NCI-H774 (cell line): ENCODE measurements around the gene MAP3K10.

ENCODE experiments used
- DNase-seq: peaks from one replicate; lab custom pipeline; 2025; lab: John Stamatoyannopoulos, UW

Gene MAP3K10

GRCh38 chr19:40249781-40250180, 58.6 kb downstream of the MAP3K10 start:
- DNase-seq, result no peak

GRCh38 chr19:40251244-40251643, 60.0 kb downstream of the MAP3K10 start:
- no peak for DNase-seq

GRCh38 chr19:40251991-40252390, 60.8 kb downstream of the MAP3K10 start:
- DNase-seq, result no peak

GRCh38 chr19:40252395-40252794, 61.2 kb downstream of the MAP3K10 start:
- no peak for DNase-seq

- no peak for DNase-seq
These were observed 62.4 kb downstream of the MAP3K10 start for GRCh38 chr19:40253611-40254092.

GRCh38 chr19:40254714-40255418, 63.6 kb downstream of the MAP3K10 start:
- no peak for DNase-seq

- DNase-seq, result no peak
These were observed 64.5 kb downstream of the MAP3K10 start for GRCh38 chr19:40255619-40256166.

GRCh38 chr19:40256512-40256911, 65.3 kb downstream of the MAP3K10 start:
- no peak for DNase-seq

GRCh38 chr19:40257096-40257517, 65.9 kb downstream of the MAP3K10 start:
- DNase-seq, result no peak

- DNase-seq, result no peak
These were observed 70.4 kb downstream of the MAP3K10 start for GRCh38 chr19:40261631-40262030.

GRCh38 chr19:40262422-40262821, 71.2 kb downstream of the MAP3K10 start:
- DNase-seq, result peak; percentile 3

GRCh38 chr19:40263440-40264313, 72.5 kb downstream of the MAP3K10 start:
- DNase-seq, result no peak

GRCh38 chr19:40264314-40265054, 73.3 kb downstream of the MAP3K10 start:
- no peak for DNase-seq
